DMS79 treated with DMSO at 0.1 percent for 48 hours (cell line): ENCODE results near the gene UBE2O.
"Not testable (repeated sequence)": the region's sequence is repeated elsewhere in the genome, so short reads cannot be mapped to it uniquely, and the experiment has no call there.

Experiments
- DNase-seq: peaks from one replicate; lab custom pipeline; 2025; lab: John Stamatoyannopoulos, UW

UBE2O gene

GRCh38 chr17:76370261-76370993 is 82.5 kb downstream of the UBE2O start:
- DNase-seq: no peak

- no peak for DNase-seq
These were observed 83.1 kb downstream of the UBE2O start for GRCh38 chr17:76369804-76370203.

- no peak for DNase-seq
These were observed 83.6 kb downstream of the UBE2O start for GRCh38 chr17:76369379-76369778.

- no peak for DNase-seq
These were observed 84.4 kb downstream of the UBE2O start for GRCh38 chr17:76368545-76368944.

GRCh38 chr17:76367642-76368041 is 85.3 kb downstream of the UBE2O start:
- DNase-seq: no peak

GRCh38 chr17:76366247-76366646 is 86.7 kb downstream of the UBE2O start:
- DNase-seq: no peak

GRCh38 chr17:76365256-76365903 is 87.6 kb downstream of the UBE2O start:
- no peak for DNase-seq

GRCh38 chr17:76363107-76363842 is 89.7 kb downstream of the UBE2O start:
- DNase-seq: no peak

GRCh38 chr17:76360461-76360860 is 92.5 kb downstream of the UBE2O start:
- DNase-seq: no peak

GRCh38 chr17:76359776-76360175 is 93.2 kb downstream of the UBE2O start:
- not testable (repeated sequence) for DNase-seq

- no peak for DNase-seq
These were observed 93.6 kb downstream of the UBE2O start for GRCh38 chr17:76359375-76359774.

GRCh38 chr17:76357597-76358158 is 95.3 kb downstream of the UBE2O start:
- no peak for DNase-seq

GRCh38 chr17:76356803-76357456 is 96.0 kb downstream of the UBE2O start:
- DNase-seq: no peak

GRCh38 chr17:76354747-76355310 is 98.1 kb downstream of the UBE2O start:
- DNase-seq: no peak

GRCh38 chr17:76354317-76354729 is 98.6 kb downstream of the UBE2O start:
- no peak for DNase-seq

GRCh38 chr17:76353599-76354316 is 99.2 kb downstream of the UBE2O start, which contains the start of gene PRPSAP1:
Gene PRPSAP1 (minus strand): TSS chr17:76353916. CDS start chr17:76353703, 213 bp downstream.
- peak; percentile 78 for DNase-seq

- DNase-seq: peak; percentile 11
These were observed 99.9 kb downstream of the UBE2O start for GRCh38 chr17:76353004-76353598.

- DNase-seq: no peak
These were observed 101.4 kb downstream of the UBE2O start for GRCh38 chr17:76351526-76352071.

GRCh38 chr17:76350463-76350862 is 102.5 kb downstream of the UBE2O start:
- DNase-seq: no peak

- DNase-seq: not testable (repeated sequence)
These were observed 106.0 kb downstream of the UBE2O start for GRCh38 chr17:76346936-76347335.
